NK-92 (cell line): ENCODE results near the gene PSG6.
"Not testable (repeated sequence)": the region's sequence is repeated elsewhere in the genome, so short reads cannot be mapped to it uniquely, and the experiment has no call there.

Source experiments
- DNase-seq: peaks from one replicate; lab custom pipeline; 2025; ENCODE audit not compliant: unreplicated experiment; lab: John Stamatoyannopoulos, UW

The PSG6 gene

GRCh38 chr19:42853231-42853630 lies 64.5 kb downstream of the PSG6 start:
- DNase-seq: not testable (repeated sequence)

DNA sequence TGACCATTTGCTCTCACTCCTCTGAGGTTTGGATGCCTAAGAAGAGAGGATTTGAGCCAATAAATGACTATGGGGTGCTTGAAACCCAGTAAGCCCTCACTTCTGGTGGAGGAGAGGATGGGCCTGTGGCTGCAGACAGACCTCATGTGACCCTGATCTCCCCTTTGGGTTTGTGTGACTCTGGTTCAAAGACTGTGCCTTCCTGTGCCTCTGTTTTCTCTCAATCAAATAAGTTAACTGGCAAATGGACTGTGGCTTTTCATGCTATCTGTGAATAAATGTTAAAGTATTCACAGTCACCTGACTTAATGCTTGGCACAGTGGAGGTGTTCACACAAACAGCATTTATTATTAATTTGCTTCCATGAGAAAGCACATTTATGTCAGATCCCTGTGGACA lies 64.9 kb downstream of the PSG6 start:
- DNase-seq: not testable (repeated sequence)
